GM21717 (cell line): Measurements from ENCODE around the gene ANKS3.
"Not testable (repeated sequence)": the region's sequence is repeated elsewhere in the genome, so short reads cannot be mapped to it uniquely, and the experiment has no call there.

Experiments used
- ATAC-seq: cut with Tn5 transposase; IDR thresholded peaks from one replicate; pipeline ENCODE4 v1.9.1; 2021; ENCODE audit warnings: mild to moderate bottlenecking, moderate library complexity; ENCODE audit not compliant: unreplicated experiment

The ANKS3 gene

GRCh38 chr16:4754865-4755264 lies 20.8 kb upstream of the ANKS3 start:
- no peak for ATAC-seq

- no peak for ATAC-seq
Observed at GRCh38 chr16:4753227-4753626, 19.2 kb upstream of the ANKS3 start.

- ATAC-seq: no peak
Observed at GRCh38 chr16:4752351-4753100, 18.5 kb upstream of the ANKS3 start.

- ATAC-seq: no peak
Observed at GRCh38 chr16:4750896-4751295, 16.8 kb upstream of the ANKS3 start.

GRCh38 chr16:4749700-4750257 lies 15.7 kb upstream of the ANKS3 start:
- ATAC-seq: no peak

- no peak for ATAC-seq
Observed at GRCh38 chr16:4748682-4749411, 14.8 kb upstream of the ANKS3 start.

GRCh38 chr16:4747906-4748681 lies 14.0 kb upstream of the ANKS3 start:
- ATAC-seq: no peak

- ATAC-seq: no peak
Observed at GRCh38 chr16:4746991-4747574, 13.0 kb upstream of the ANKS3 start.

- ATAC-seq: no peak
Observed at GRCh38 chr16:4746215-4746614, 12.1 kb upstream of the ANKS3 start.

- ATAC-seq: no peak
Observed at GRCh38 chr16:4745274-4745569, 11.2 kb upstream of the ANKS3 start.

- ATAC-seq: no peak
Observed at GRCh38 chr16:4744555-4745273, 10.6 kb upstream of the ANKS3 start.

GRCh38 chr16:4743226-4743878 lies 9.3 kb upstream of the ANKS3 start:
- no peak for ATAC-seq

- ATAC-seq: not testable (repeated sequence)
Observed at GRCh38 chr16:4738370-4738769, 4.3 kb upstream of the ANKS3 start.

GRCh38 chr16:4737545-4737944 lies 3.5 kb upstream of the ANKS3 start:
- no peak for ATAC-seq

GRCh38 chr16:4736546-4736945 lies 2.5 kb upstream of the ANKS3 start:
- no peak for ATAC-seq

- peak; percentile 61 for ATAC-seq
Observed at GRCh38 chr16:4734730-4735535, 862 bp upstream of the ANKS3 start.

GRCh38 chr16:4733747-4734062 lies 366 bp downstream of the ANKS3 start:
- ATAC-seq: no peak

GRCh38 chr16:4733211-4733742 lies 794 bp downstream of the ANKS3 start:
- ATAC-seq: no peak

- ATAC-seq: no peak
Observed at GRCh38 chr16:4729876-4730275, 4.2 kb downstream of the ANKS3 start.
